LNCaP clone FGC (cell line): Measurements from ENCODE around the gene SMARCB1.

ENCODE experiments used
- DNase-seq: peaks from one replicate; pipeline ENCODE4 v3.0.0-alpha.2; 2011; ENCODE audit warnings: low read depth
- H3K4me3 ChIP-seq: 2 replicates; pipeline ENCODE4 v1.5.1; 2011; ENCODE audit warnings: mild to moderate bottlenecking, low read depth, low read length, control low read depth
- TF ChIP-seq, protein P1 (sequence below): IDR thresholded peaks from 2 replicates; pipeline ENCODE4 v1.5.1; 2012; ENCODE audit warnings: mild to moderate bottlenecking; ENCODE audit not compliant: control insufficient read depth, insufficient read depth; ENCODE audit errors: extremely low read depth

SMARCB1 gene

DNA sequence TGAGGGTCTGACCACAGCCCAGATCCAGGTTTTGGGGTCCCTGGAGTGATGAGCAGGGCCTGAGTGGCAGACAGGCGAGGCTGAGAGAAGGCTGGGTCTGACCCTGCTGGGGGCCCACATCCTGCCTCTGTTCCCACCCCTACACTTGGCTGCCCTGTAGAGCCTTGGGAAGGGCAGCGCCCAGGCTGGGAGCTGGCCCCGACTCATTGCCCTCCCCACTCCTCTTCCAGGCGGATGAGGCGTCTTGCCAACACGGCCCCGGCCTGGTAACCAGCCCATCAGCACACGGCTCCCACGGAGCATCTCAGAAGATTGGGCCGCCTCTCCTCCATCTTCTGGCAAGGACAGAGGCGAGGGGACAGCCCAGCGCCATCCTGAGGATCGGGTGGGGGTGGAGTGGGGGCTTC is 47.1 kb downstream of the SMARCB1 start:
- H3K4me3 ChIP-seq: no peak overlapping the region
- TF ChIP-seq, protein P1, sequence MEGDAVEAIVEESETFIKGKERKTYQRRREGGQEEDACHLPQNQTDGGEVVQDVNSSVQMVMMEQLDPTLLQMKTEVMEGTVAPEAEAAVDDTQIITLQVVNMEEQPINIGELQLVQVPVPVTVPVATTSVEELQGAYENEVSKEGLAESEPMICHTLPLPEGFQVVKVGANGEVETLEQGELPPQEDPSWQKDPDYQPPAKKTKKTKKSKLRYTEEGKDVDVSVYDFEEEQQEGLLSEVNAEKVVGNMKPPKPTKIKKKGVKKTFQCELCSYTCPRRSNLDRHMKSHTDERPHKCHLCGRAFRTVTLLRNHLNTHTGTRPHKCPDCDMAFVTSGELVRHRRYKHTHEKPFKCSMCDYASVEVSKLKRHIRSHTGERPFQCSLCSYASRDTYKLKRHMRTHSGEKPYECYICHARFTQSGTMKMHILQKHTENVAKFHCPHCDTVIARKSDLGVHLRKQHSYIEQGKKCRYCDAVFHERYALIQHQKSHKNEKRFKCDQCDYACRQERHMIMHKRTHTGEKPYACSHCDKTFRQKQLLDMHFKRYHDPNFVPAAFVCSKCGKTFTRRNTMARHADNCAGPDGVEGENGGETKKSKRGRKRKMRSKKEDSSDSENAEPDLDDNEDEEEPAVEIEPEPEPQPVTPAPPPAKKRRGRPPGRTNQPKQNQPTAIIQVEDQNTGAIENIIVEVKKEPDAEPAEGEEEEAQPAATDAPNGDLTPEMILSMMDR: no peak
- DNase-seq: no peak

DNA sequence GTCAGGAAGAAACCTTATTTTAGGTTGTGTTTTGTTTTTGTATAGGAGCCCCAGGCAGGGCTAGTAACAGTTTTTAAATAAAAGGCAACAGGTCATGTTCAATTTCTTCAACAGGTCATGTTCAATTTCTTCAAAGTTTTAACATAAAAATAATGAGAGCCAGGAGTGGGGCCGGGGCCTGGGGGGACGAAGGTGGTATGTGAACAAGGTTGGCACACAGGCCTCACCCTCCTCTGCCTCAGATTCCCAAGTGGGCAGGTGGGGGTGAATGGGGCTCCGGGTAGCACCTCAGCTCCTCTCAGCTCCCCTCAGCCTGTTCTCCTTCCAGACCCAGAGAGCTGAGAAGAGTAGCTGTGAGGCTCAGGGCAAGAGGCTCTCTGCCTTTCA is 47.6 kb downstream of the SMARCB1 start:
- DNase-seq: no peak
- no peak overlapping the region for H3K4me3 ChIP-seq
- TF ChIP-seq, protein P1: no peak

- TF ChIP-seq, protein P1: no peak
- no peak overlapping the region for H3K4me3 ChIP-seq
- DNase-seq: no peak
Observed at GRCh38 chr22:23834793-23835483, 48.2 kb downstream of the SMARCB1 start.

- DNase-seq: no peak
- TF ChIP-seq, protein P1: no peak
- H3K4me3 ChIP-seq: no peak overlapping the region
Observed at GRCh38 chr22:23835484-23836144, 48.8 kb downstream of the SMARCB1 start.

DNA sequence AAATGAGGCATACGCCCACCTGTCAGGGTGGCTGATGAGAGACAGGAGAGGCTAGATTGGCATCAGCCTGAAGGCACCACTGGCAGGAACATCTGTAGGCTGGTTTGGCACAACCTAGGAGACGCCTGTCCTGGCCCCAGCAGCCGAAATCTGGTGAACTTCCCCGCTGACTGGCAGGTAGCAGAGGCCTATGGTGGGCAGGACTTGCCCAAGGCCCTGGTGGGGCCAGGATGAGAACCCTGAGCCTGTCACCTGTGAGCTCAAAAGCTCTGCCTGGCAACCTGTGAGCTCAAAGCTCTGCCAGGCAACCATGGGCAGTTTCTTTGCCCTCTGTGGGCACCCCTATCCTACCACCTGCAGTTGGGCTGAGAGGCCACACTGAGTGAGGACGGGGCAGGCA is 49.5 kb downstream of the SMARCB1 start:
- TF ChIP-seq, protein P1: no peak
- no peak overlapping the region for H3K4me3 ChIP-seq
- no peak for DNase-seq

GRCh38 chr22:23836692-23837495 is 50.1 kb downstream of the SMARCB1 start:
- no peak overlapping the region; the same call in 1 of the 2 replicates for H3K4me3 ChIP-seq
- no peak for DNase-seq
- TF ChIP-seq, protein P1: no peak
